ENCODE results near the gene HDAC1.

GRCh38 chr1:32380057-32380456 lies 88.2 kb downstream of the HDAC1 start:
- TF ChIP-seq EZH2 (IDR thresholded peaks at IDR 0.05; ENCODE audit: low read length, missing control alignments) (no peak), CTCF (conservative IDR thresholded peaks at IDR 0.05 in 1 of 2, IDR thresholded peaks at IDR 0.05 in 1 of 2; ENCODE audit: low read depth in 1 of 2, low read length in 2 of 2) (no peak)

Measured in fibroblast of lung (primary cell).